Gastrocnemius medialis (tissue), 4 donors: ENCODE results near the gene DSC2. TPM values are rescaled to one million over a fixed set of nuclear protein-coding genes. Genes with fewer than 3 reads are reported as not detected.

Experiments used
- ATAC-seq, 2 donors: fragments of 150-250 bp; one replicate each; pipeline ENCODE4 v1.9.1; 2016
- DNase-seq, 2 donors: peaks; one replicate each; pipeline ENCODE4 v3.0.0-alpha.2; 2019
- H3K27ac ChIP-seq, 4 donors: fragments of 200-600 bp; sonication (generic); 1 replicate in 1 of 4; 2 replicates in 3 of 4; pipeline ENCODE4 v1.5.1; 2016 to 2018; ENCODE audit warnings: mild to moderate bottlenecking in 2 of 4, moderate library complexity in 1 of 4
- H3K27me3 ChIP-seq, 3 donors: fragments of 200-600 bp; sonication (generic) in 2 of 3; 1 replicate in 1 of 3; 2 replicates in 2 of 3; pipeline versions ENCODE4 v1.5.1 to v1.6.0; 2016 to 2019; ENCODE audit warnings: mild to moderate bottlenecking in 1 of 3, moderate library complexity in 1 of 3
- H3K36me3 ChIP-seq, 2 donors: fragments of 200-600 bp; sonication (generic) in 1 of 2; one replicate each; pipeline ENCODE4 v1.5.1; 2017 to 2018
- H3K4me1 ChIP-seq, 2 donors: fragments of 200-600 bp; sonication (generic) in 1 of 2; one replicate each; pipeline ENCODE4 v1.5.1; 2016 to 2017; ENCODE audit warnings: mild to moderate bottlenecking in 2 of 2
- H3K4me3 ChIP-seq, 4 donors: fragments of 200-600 bp; sonication (generic) in 3 of 4; 1 replicate in 1 of 4; 2 replicates in 3 of 4; pipeline ENCODE4 v1.5.1; 2016 to 2019; ENCODE audit warnings: mild to moderate bottlenecking in 2 of 4
- H3K9me3 ChIP-seq, 3 donors: fragments of 200-600 bp; sonication (generic) in 2 of 3; 1 replicate in 1 of 3; 2 replicates in 2 of 3; pipeline ENCODE4 v1.5.1; 2016 to 2019
- POLR2A ChIP-seq, 2 donors: fragments of 450-650 bp; IDR thresholded peaks; one replicate each; pipeline ENCODE4 v1.6.1; 2017; ENCODE audit warnings: antibody characterized with exemption in 2 of 2, mild to moderate bottlenecking in 2 of 2, moderate library complexity in 2 of 2
- in situ Hi-C, 4 donors: fragments of 200-750 bp; cut with MboI; loops; one replicate each; pipeline versions ENCODE4 v1.15.0 to v1.8.0; 2017; ENCODE audit warnings: low sequenced_read_pairs in 4 of 4
- intact Hi-C: fragments of 100-400 bp; cut with DNase I; formaldehyde crosslinking; loops from one replicate; pipeline ENCODE4 v1.15.1; 2023; ENCODE audit warnings: low total_unique reads
- total RNA-seq, 4 donors: library from RNA; depleted of rRNA; stranded (reverse); fragments of >200 nt; gene quantifications; one replicate each; pipeline versions ENCODE4 v1.1.0 to v1.2.3, GENCODE V29; 2016
- TF ChIP-seq, protein P1 (sequence below), 5 experiments: fragments of 450-650 bp in 3 of 5; fragments of 200-600 bp in 2 of 5; sonication (generic) in 2 of 5; IDR thresholded peaks in 4 of 5; conservative IDR thresholded peaks in 1 of 5; 1 replicate in 4 of 5; 2 replicates in 1 of 5; pipeline ENCODE4 v1.5.1; 2016 to 2019; ENCODE audit warnings: antibody characterized with exemption in 5 of 5, mild to moderate bottlenecking in 3 of 5, moderate library complexity in 3 of 5

DSC2 gene
- total RNA-seq, 4 donors from 2014 or later: 0.56 to 1.2 (median 0.73) TPM

DNA sequence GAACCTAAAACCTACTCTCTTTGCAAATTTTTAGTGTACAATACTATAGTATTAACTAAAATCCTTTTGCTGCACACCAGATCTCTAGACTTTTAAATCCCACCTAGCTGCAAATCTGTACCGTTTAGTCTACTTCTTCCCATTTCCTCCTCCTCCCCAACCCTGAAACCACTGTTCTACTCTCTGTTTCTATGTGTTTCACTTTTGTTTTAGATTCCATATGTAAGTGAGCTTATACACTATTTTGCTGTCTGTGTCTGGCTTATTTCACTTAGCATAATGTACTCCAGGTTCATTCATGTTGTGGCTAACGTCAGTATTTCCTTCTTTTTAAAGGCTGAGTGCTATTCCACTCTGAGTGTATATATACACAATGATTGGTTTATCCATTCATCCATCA, 18.4 kb upstream of the DSC2 start:
- intact Hi-C loops (no loop called here), in situ Hi-C loops (no loop called here)
- TF ChIP-seq, protein P1, sequence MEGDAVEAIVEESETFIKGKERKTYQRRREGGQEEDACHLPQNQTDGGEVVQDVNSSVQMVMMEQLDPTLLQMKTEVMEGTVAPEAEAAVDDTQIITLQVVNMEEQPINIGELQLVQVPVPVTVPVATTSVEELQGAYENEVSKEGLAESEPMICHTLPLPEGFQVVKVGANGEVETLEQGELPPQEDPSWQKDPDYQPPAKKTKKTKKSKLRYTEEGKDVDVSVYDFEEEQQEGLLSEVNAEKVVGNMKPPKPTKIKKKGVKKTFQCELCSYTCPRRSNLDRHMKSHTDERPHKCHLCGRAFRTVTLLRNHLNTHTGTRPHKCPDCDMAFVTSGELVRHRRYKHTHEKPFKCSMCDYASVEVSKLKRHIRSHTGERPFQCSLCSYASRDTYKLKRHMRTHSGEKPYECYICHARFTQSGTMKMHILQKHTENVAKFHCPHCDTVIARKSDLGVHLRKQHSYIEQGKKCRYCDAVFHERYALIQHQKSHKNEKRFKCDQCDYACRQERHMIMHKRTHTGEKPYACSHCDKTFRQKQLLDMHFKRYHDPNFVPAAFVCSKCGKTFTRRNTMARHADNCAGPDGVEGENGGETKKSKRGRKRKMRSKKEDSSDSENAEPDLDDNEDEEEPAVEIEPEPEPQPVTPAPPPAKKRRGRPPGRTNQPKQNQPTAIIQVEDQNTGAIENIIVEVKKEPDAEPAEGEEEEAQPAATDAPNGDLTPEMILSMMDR (IDR thresholded peaks at IDR 0.05 in 4 of 5, conservative IDR thresholded peaks at IDR 0.05 in 1 of 5): no peak
- no peak for TF ChIP-seq POLR2A (IDR thresholded peaks at IDR 0.05)
- Histone ChIP-seq H3K27ac (no peak overlapping the region), H3K4me1 (no peaks in the 10 kb centered on the region), H3K36me3 (no peaks in the 10 kb centered on the region), H3K9me3 (no peaks in the 10 kb centered on the region), H3K4me3 (no peak overlapping the region), H3K27me3 (no peaks in the 10 kb centered on the region)
- no peak for DNase-seq
- ATAC-seq: no peak

DNA sequence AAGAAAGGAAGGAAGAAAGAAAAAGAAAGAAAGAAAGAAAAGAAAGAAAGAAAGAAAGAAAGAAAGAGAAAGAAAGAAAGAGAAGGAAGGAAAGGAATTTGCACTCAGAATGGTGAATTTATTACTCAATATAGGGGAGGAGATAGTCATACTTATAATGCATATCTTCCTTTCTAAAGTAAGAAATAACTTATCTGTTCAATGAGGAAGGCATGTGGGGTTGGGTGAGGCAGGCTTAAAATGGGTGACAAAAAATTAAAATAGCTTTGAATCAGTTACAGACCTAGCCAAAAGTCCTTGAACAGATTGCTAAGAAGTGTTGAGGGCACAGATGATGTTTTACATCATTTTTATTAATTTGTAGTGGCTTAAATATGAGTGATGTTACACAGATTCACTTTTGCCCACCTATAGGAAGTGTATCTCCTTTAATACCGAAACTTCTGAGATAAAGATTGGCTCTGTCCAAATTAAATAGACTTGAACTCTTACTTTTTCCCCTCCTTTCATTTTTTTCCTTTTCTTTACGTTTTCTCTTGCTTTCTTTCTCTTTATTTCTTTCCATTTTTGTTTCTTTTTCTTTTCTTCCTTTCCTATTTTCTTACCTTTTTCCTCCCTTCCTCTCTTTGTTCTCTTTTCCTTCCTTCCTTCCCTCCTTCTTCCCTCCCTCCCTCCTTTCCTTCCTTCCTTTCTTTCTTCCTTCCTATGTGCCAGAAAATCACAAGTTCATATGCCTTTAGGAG, 14.8 kb upstream of the DSC2 start:
- no peak overlapping the region for H3K27ac ChIP-seq
- H3K4me1 ChIP-seq: no peaks in the 10 kb centered on the region
- no peak for TF ChIP-seq POLR2A (IDR thresholded peaks at IDR 0.05)
- TF ChIP-seq, protein P1 (IDR thresholded peaks at IDR 0.05 in 4 of 5, conservative IDR thresholded peaks at IDR 0.05 in 1 of 5): no peak
- ATAC-seq (no peak), DNase-seq (no peak)
- intact Hi-C loops: no loop called here
- H3K27me3 ChIP-seq: no peaks in the 10 kb centered on the region
- no peaks in the 10 kb centered on the region for H3K36me3 ChIP-seq
- H3K4me3 ChIP-seq: no peak overlapping the region
- no peaks in the 10 kb centered on the region for H3K9me3 ChIP-seq
- in situ Hi-C loops: no loop called here

DNA sequence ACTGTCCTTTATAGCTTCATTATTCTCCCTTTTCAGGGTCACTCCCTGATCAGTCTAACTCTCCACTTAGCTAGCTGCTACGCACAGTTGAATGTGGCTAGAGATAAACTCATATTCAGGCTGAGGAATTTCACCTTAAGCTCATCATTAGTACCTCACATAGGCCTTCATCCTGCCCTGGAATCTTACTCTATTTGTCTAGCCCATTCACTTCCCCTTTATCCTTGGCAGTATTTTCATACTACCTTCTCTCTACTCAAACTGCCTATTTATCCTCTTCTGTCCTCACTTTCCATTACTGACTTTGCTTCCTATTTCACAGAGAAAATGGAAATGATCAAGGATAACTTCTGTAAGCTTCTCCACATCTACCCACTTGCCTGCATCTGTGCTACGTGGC, 10.6 kb upstream of the DSC2 start:
- in situ Hi-C loops: no loop called here
- Histone ChIP-seq H3K36me3 (no peaks in the 10 kb centered on the region), H3K4me3 (no peak overlapping the region), H3K9me3 (no peaks in the 10 kb centered on the region), H3K27ac (no peak overlapping the region), H3K27me3 (no peaks in the 10 kb centered on the region), H3K4me1 (no peaks in the 10 kb centered on the region)
- TF ChIP-seq, protein P1 (IDR thresholded peaks at IDR 0.05 in 4 of 5, conservative IDR thresholded peaks at IDR 0.05 in 1 of 5): no peak
- TF ChIP-seq POLR2A (IDR thresholded peaks at IDR 0.05): no peak
- intact Hi-C loops: no loop called here
- ATAC-seq: no peak
- no peak for DNase-seq

DNA sequence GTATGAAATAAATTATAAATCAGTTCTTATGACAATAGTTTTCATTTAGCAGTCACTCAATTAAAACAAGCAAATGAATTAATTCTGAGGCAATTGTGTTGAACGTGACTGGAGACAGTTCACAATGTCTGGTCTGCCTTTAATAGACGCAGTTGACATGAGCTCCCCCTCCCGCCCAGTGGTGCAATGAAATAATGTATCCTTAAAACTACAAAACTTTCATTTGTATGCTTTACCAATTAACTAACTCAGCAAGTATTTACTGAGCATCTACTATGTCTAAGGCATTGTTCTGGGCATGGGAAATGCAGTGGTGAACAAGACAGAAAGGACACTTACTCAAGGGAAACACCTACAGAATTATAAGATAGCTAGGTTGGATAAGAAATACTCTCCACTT, 3.5 kb upstream of the DSC2 start:
- peaks cover 0 to 12% (median 2%) of the 10 kb centered on the region in 3 donors for H3K27me3 ChIP-seq
- H3K9me3 ChIP-seq: no peaks in the 10 kb centered on the region
- no peak overlapping the region for H3K4me3 ChIP-seq
- no peak for TF ChIP-seq POLR2A (IDR thresholded peaks at IDR 0.05)
- TF ChIP-seq, protein P1 (IDR thresholded peaks at IDR 0.05 in 4 of 5, conservative IDR thresholded peaks at IDR 0.05 in 1 of 5): no peak
- H3K36me3 ChIP-seq: no peaks in the 10 kb centered on the region
- no peak overlapping the region for H3K27ac ChIP-seq
- no peak for DNase-seq
- intact Hi-C loops (no loop called here), in situ Hi-C loops (no loop called here)
- H3K4me1 ChIP-seq: no peaks in the 10 kb centered on the region
- ATAC-seq: no peak

DNA sequence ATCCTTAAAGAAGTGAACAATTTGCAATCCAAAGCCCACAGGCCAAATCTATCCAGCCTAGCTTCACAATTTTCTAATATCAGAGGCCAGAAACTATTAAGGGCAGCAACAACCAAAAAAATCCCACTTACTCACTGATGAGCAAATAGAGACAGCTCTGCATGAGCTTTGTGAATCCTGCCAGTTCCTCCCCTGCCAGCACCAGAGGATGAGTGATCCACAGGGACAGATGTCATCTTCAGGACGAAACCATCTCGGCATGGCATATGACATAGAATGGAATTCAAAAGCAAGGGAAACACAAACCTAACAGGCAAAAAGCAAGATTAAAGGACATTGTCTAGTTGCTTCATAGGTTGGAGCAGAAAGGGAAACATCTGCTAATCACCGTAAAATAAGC, 2.2 kb upstream of the DSC2 start:
- H3K27me3 ChIP-seq: peaks cover 0 to 15% (median 4%) of the 10 kb centered on the region in 3 donors
- H3K36me3 ChIP-seq: no peaks in the 10 kb centered on the region
- no peak overlapping the region for H3K4me3 ChIP-seq
- DNase-seq (no peak), ATAC-seq (no peak)
- H3K4me1 ChIP-seq: no peaks in the 10 kb centered on the region
- no peaks in the 10 kb centered on the region for H3K9me3 ChIP-seq
- TF ChIP-seq, protein P1 (IDR thresholded peaks at IDR 0.05 in 4 of 5, conservative IDR thresholded peaks at IDR 0.05 in 1 of 5): no peak
- no peak for TF ChIP-seq POLR2A (IDR thresholded peaks at IDR 0.05)
- intact Hi-C loops (no loop called here), in situ Hi-C loops (no loop called here)
- no peak overlapping the region for H3K27ac ChIP-seq
